Lower leg skin (tissue), 4 donors: ENCODE results near the gene KCNH8. TPM values are rescaled to one million over a fixed set of nuclear protein-coding genes. Genes with fewer than 3 reads are reported as not detected.

Source experiments
- DNase-seq, 2 donors: peaks; one replicate each; pipeline ENCODE4 v3.0.0-alpha.2; 2019; ENCODE audit warnings: low spot score in 2 of 2
- H3K4me3 ChIP-seq: fragments of 200-600 bp; sonication (generic); 2 replicates; pipeline ENCODE4 v1.5.1; 2017; ENCODE audit warnings: mild to moderate bottlenecking, low read depth; ENCODE audit not compliant: poor library complexity, severe bottlenecking
- POLR2A ChIP-seq, 2 donors: fragments of 450-650 bp; IDR thresholded peaks; one replicate each; pipeline ENCODE4 v1.6.1; 2016 to 2017; ENCODE audit warnings: antibody characterized with exemption in 2 of 2, mild to moderate bottlenecking in 1 of 2, moderate library complexity in 1 of 2
- WGBS, 2 donors: methylation state at CpG; one replicate each; pipeline ENCODE4 v1.1.5; 2018; 5-methylcytosine and 5-hydroxymethylcytosine counted together
- intact Hi-C: fragments of 100-400 bp; cut with DNase I; formaldehyde crosslinking; loops from one replicate; pipeline ENCODE4 v1.15.0; 2023; ENCODE audit warnings: low total_unique reads
- total RNA-seq, 4 donors: library from RNA; depleted of rRNA; stranded (reverse); fragments of >200 nt; gene quantifications; one replicate each; pipeline ENCODE4 v1.1.0, GENCODE V29; 2016
- TF ChIP-seq, protein P1 (sequence below), 3 donors: fragments of 450-650 bp; IDR thresholded peaks; one replicate each; pipeline ENCODE4 v1.5.1; 2016; ENCODE audit warnings: antibody characterized with exemption in 3 of 3, mild to moderate bottlenecking in 3 of 3, moderate library complexity in 2 of 3

KCNH8 gene
- total RNA-seq, 4 donors from 2014 or later = 0.34 to 1.2 (median 0.61) TPM

DNA sequence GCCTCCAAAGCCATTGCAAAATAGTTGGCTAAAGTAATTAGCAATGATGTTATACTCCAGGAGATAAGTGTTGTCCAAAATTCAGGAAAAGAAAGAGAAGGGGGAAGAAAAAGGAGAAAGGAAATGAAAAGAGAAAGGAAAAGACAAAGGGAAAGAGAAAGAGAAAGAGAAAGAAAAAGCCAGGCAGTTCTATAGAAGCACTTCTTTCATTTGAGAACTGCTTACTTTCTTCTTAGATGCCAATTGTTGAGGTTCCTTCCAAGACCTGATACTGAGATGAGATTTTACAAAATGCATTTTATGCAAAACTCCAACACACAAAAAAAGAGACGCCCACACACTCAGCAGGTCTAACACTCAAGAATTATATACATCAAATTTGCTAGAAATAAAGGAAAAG, 298.4 kb downstream of the KCNH8 start:
- WGBS, 2 donors = 68 to 85% methylated on average over 1 of the region's 1 CpG
- no peak overlapping the region for H3K4me3 ChIP-seq

GRCh38 chr3:19455546-19455945, 307.2 kb downstream of the KCNH8 start:
- TF ChIP-seq, protein P1, sequence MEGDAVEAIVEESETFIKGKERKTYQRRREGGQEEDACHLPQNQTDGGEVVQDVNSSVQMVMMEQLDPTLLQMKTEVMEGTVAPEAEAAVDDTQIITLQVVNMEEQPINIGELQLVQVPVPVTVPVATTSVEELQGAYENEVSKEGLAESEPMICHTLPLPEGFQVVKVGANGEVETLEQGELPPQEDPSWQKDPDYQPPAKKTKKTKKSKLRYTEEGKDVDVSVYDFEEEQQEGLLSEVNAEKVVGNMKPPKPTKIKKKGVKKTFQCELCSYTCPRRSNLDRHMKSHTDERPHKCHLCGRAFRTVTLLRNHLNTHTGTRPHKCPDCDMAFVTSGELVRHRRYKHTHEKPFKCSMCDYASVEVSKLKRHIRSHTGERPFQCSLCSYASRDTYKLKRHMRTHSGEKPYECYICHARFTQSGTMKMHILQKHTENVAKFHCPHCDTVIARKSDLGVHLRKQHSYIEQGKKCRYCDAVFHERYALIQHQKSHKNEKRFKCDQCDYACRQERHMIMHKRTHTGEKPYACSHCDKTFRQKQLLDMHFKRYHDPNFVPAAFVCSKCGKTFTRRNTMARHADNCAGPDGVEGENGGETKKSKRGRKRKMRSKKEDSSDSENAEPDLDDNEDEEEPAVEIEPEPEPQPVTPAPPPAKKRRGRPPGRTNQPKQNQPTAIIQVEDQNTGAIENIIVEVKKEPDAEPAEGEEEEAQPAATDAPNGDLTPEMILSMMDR (IDR thresholded peaks at IDR 0.05) = no peak
- no peak for TF ChIP-seq POLR2A (IDR thresholded peaks at IDR 0.05)
- intact Hi-C loops = no loop called here
- WGBS, 2 donors = 79 to 85% methylated on average over 4 of the region's 4 CpGs
- DNase-seq = no peak
- no peak overlapping the region for H3K4me3 ChIP-seq

More for the DNA sequence above, 298.4 kb downstream of the KCNH8 start:
- intact Hi-C loops = no loop called here
- no peak for DNase-seq
- no peak for TF ChIP-seq POLR2A (IDR thresholded peaks at IDR 0.05)
- TF ChIP-seq, protein P1 (IDR thresholded peaks at IDR 0.05) = no peak

DNA sequence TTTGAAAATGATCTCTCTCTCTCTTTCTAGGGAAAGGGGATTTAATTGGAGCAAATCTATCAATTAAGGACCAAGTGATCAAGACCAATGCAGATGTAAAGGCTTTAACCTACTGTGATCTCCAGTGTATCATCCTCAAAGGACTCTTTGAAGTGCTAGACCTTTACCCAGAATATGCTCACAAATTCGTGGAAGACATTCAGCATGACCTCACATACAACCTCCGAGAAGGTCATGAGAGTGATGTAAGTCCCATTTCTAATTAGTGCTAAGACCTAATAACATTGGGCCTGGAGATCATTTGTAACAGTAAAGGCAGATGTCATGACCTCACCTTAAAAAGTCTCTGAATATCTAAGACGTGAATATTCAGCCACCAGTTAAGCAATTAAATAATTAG, 308.4 kb downstream of the KCNH8 start:
- no peak overlapping the region for H3K4me3 ChIP-seq
- intact Hi-C loops = no loop called here
- no peak for DNase-seq
- TF ChIP-seq, protein P1 (IDR thresholded peaks at IDR 0.05) = no peak
- TF ChIP-seq POLR2A (IDR thresholded peaks at IDR 0.05) = no peak
- 45 to 57% methylated on average over 3 of the region's 3 CpGs for WGBS, 2 donors

GRCh38 chr3:19457449-19457848, 309.1 kb downstream of the KCNH8 start:
- no peak for TF ChIP-seq POLR2A (IDR thresholded peaks at IDR 0.05)
- TF ChIP-seq, protein P1 (IDR thresholded peaks at IDR 0.05) = no peak
- H3K4me3 ChIP-seq = no peak overlapping the region
- intact Hi-C loops = no loop called here
- DNase-seq = no peak
- 43 to 51% methylated on average over 3 of the region's 3 CpGs for WGBS, 2 donors

DNA sequence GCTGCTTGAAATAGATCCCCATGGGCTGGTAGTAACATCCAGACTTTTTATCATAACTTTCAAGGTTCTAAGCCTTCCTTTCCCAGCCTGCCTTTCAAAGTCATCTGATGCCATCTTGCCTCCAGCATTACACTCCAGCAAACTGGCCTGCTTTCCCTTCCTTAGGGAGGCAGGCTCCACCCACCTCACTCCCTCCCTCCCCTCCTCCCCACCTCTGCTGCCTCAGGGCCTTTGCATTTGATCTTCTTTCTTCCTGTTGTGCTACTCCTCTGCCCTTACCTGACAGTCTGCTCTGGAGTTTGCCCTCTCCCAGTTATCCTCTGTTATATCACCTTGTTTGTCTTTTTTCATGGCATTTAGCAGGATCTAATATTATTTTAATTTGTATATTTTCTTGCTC, 319.5 kb downstream of the KCNH8 start:
- intact Hi-C loops = no loop called here
- no peak overlapping the region for H3K4me3 ChIP-seq

DNA sequence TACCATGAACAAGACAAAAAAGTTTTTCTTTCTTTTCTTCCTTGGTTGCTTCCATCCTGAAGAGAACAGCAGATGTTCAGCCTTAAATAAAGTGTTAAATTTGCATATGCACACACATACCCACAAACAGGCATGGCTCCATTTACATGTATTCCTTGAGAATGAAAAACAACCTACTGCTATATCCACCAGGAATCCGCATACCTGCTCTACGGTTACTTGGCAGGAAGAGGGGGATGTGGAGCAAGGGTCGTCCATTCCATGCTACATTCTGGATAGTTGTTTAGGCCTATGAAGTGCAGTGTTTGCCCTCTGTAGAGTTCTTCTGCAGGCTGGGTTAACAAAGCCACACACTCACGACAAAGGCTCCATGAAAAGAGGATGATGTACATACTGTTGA, 322.8 kb downstream of the KCNH8 start:
- 89 to 90% methylated on average over 4 of the region's 4 CpGs for WGBS, 2 donors
- no peak overlapping the region for H3K4me3 ChIP-seq
- TF ChIP-seq, protein P1 (IDR thresholded peaks at IDR 0.05) = no peak
- TF ChIP-seq POLR2A (IDR thresholded peaks at IDR 0.05) = no peak
- intact Hi-C loops = no loop called here
- DNase-seq = no peak

More for the DNA sequence above, 319.5 kb downstream of the KCNH8 start:
- no peak for TF ChIP-seq POLR2A (IDR thresholded peaks at IDR 0.05)
- TF ChIP-seq, protein P1 (IDR thresholded peaks at IDR 0.05) = no peak
- DNase-seq = no peak
